Limb (tissue), 2 donors: ENCODE results near the gene AHDC1.
A peak's percentile ranks its signal among the peaks of the same experiment; 100 is the strongest.
"Not testable (repeated sequence)": the region's sequence is repeated elsewhere in the genome, so short reads cannot be mapped to it uniquely, and the experiment has no call there.

Experiments
- DNase-seq, 2 donors: peaks; one replicate each; pipeline ENCODE4 v3.0.0-alpha.2; 2016; ENCODE audit errors: extremely low spot score in 2 of 2

Gene AHDC1

DNA sequence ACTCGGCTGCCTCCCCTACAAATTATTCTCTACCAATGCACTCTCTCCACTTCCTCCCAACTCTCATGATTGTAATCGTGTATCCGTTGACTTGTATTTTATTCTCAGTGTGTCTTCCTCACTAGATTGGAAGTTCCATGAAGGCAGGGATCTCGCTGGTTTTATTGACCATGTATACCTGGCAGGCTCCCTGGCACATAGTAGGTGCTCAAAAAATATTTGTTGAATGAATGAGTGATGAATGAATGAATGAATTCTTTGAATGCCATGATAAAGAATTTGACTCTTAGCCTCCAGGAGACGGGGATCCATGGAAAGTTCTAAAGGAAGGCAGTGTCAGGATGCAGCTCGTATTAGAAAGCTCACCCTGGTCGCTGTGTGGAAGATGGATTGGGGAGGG is 85.1 kb downstream of the AHDC1 start:
- DNase-seq, result no peak

GRCh38 chr1:27517907-27518718 is 85.8 kb downstream of the AHDC1 start:
- DNase-seq, result no peak

DNA sequence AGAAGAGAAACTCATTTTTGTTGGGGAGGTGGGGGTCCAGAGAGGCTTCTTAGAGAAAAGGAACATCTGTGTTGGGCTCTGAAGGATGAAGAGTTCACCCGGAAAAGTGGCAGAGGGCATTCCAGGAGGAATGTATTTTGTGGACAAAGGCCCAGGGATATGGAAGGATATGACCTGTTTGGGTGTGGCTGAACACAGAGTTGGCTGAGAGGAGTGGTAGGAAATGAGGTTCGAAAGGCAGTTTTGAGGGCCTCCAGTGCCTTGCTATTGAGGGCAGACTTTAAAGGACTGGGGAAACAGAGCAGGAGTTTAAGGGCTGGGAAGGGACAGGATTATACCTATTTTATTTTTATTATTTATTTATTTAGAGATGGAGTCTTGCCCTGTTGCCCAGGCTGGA is 86.6 kb downstream of the AHDC1 start:
- DNase-seq, result no peak

- no peak for DNase-seq
Observed at GRCh38 chr1:27515626-27516025, 88.3 kb downstream of the AHDC1 start.

GRCh38 chr1:27513958-27514357 is 90.0 kb downstream of the AHDC1 start:
- DNase-seq, result no peak

DNA sequence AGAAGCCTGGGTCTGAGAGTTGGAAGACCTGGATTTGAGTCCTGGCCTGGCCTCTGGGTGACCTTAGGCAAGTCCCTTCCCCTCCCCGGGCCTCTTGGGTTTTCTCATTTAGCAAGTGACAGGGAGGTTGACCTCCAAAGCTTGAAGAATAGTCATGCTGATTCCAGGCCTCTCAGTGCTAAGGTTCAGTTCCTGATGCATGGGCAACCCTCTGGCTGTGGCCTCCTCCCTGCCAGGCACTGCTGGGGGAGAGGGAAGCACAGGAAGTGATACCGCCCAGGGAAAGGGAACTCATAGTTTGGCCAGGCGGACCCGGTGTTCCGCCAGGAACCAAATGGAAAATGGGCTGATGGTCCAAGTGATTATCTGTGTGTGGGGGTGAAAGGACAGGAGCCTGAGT is 90.4 kb downstream of the AHDC1 start:
- DNase-seq, result no peak

DNA sequence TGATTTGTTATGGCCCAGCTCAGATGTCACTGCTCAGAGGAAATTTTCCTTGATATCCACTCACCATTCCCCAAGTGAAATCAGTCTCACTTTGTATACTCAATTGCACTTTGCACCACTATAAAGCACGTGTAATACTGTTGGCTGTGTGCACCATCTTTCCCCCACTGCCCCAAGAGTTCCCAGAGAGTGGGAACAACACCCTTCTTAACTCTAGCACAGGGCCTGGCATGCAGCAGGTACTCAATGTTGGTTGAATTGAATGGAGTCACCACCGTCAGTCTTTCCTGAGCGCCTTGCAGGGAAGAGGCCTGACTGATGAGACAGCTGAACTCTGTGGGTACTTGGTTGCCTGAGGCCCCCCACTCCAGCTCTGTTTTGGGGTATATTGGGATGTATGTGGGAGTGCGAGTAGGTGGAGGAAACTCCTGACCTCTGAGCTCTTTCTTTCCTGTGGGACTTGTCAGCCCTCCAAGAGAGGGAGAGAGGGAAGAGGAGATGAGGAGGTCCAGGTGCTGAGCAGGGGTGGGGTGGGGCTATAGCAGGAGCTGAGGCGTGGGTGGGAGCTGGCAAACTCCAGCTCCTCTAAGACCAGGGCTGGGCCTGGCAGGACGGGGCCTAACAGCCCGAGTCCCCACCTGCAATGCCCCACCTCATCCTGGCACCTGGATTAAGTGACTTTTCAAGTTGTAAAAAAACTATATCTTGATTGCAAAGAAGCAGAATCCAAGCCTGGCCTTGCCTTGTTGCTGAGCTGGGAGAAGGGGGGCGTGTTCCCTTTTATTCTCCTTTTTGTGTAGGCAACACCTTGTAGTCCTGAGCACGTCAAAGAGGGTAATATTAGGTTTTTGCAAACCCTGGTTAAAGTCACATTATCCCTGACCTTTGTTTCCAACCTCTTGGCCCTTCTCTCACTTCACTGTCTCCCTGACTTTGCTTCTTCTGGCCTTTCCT is 94.5 kb downstream of the AHDC1 start:
- DNase-seq, result no peak

GRCh38 chr1:27507960-27508665 is 95.8 kb downstream of the AHDC1 start:
- no peak for DNase-seq

- DNase-seq, result no peak
Observed at GRCh38 chr1:27506703-27507102, 97.2 kb downstream of the AHDC1 start.

GRCh38 chr1:27505420-27505680 is 98.6 kb downstream of the AHDC1 start:
- no peak for DNase-seq

GRCh38 chr1:27504588-27505419 is 99.1 kb downstream of the AHDC1 start:
- DNase-seq, result peak; percentile 80 to 90

GRCh38 chr1:27503844-27504587 is 99.9 kb downstream of the AHDC1 start:
- no peak for DNase-seq

GRCh38 chr1:27503033-27503432 is 100.9 kb downstream of the AHDC1 start:
- no peak for DNase-seq

- not testable (repeated sequence) for DNase-seq
Observed at GRCh38 chr1:27501159-27501558, 102.8 kb downstream of the AHDC1 start.

DNA sequence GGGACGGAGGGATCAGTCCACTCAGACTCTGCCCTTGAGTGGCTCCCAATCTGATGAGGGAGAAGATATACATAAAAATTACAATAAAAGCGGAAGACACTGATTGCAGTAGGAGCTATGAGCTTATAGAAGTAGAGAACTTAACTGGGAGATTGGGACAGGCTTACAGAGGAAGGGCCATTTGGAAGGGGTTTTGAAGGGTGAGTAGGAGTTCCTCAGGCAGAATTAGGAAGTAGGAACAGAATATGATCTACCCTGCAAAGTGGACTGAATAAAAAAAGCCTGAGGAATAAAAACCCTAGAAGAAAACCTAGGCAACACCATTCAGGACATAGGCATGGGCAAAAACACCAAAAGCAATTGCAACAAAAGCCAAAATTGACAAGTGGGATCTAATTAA is 104.8 kb downstream of the AHDC1 start:
- no peak for DNase-seq

GRCh38 chr1:27496604-27497155 is 107.3 kb downstream of the AHDC1 start:
- DNase-seq, result peak; percentile 51 to 72

DNA sequence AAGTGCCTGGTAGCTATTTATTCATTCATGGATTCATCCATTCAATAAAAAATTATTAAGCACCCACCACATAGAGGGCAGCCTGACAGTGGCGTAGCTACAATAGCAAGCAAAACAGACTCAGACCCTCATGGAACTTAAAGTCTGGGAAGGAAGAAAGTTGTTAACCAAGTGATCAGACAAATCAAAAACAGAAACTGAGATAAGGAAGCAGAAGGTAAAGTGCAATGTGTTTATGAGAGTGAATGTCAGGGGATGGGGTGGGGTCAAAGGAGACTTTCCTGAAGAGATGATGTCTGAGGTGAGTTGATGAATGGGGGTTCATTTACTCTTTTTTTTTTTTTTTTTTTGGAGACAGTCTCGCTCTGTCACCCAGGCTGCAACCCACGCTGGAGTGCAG is 111.1 kb downstream of the AHDC1 start:
- no peak for DNase-seq

DNA sequence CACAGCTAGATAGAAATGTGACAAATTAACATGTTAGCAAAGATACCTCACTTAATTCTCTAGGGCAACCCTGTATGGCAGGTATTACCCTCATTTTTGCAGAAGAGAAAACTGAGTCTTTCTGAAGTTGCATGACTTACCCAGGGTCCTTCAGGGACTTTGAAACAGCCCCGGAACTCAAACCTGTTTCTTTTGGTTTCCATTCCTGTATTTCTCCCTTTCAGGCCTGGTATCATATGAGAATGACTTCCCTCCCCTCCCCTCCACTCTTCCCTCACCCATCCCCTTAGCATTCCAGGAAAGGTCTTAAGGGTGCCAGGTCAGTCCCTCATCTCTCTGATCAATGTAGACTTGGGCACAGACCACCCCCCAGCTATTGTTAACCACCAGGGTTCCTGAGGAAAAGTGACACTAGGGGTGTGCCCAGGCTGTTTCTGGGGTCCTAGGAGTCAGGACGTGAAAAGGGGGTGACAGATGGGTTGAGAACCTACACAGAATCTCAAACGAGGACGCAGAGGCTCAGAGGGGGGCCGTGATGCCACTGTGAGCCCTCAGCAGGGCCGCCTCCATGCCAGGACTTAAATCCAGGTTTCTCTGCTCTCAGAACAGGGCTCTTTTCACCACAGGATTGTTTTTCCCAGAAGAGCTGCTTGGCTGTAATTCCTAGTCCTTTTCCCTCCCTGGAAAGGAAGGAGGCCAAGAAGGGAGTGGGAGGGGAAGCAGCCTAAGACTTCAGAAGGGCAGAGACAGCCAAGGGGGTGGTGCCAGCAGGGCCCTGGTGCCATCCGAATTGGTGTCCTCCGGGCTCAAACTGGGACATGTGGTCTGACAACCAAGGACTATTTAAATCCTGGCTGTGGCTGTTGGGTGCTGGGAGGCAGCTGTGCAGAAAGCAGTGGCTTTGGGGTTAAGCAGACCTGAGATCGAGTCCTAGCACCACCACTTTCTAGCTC is 111.9 kb downstream of the AHDC1 start:
- peak in 1 of 2 donors; percentile 54 for DNase-seq
